ENCODE data around the gene CLMN. TPM values are rescaled to one million over a fixed set of nuclear protein-coding genes. Genes with fewer than 3 reads are reported as not detected.
"Not testable (repeated sequence)": the region's sequence is repeated elsewhere in the genome, so short reads cannot be mapped to it uniquely, and the experiment has no call there.

Gene CLMN
- total RNA-seq, 1 donor from 2014 or later = 1.0 TPM

- Mint-ChIP-seq H3K27me3 (peaks cover 9% of the 10 kb centered on the region), H3K36me3 (ENCODE audit: low read depth) (no peaks in the 10 kb centered on the region), H3K4me3 (no peak overlapping the region), H3K4me1 (no peaks in the 10 kb centered on the region), H3K27ac (no peak overlapping the region), H3K9me3 (peaks cover 3% of the 10 kb centered on the region)
- DNase-seq = no peak
- intact Hi-C loops (cut with micrococcal nuclease) = no loop called here
Observed at GRCh38 chr14:95288672-95289322, 30.9 kb downstream of the CLMN start.

GRCh38 chr14:95287176-95287754 is 32.4 kb downstream of the CLMN start:
- no peak for DNase-seq
- no peaks in the 10 kb centered on the region for H3K36me3 Mint-ChIP-seq (ENCODE audit: low read depth)
- H3K27ac Mint-ChIP-seq = no peak overlapping the region
- no peaks in the 10 kb centered on the region for H3K4me1 Mint-ChIP-seq
- intact Hi-C loops (cut with micrococcal nuclease) = no loop called here
- H3K4me3 Mint-ChIP-seq = no peak overlapping the region
- peaks cover 3% of the 10 kb centered on the region for H3K9me3 Mint-ChIP-seq
- peaks cover 8% of the 10 kb centered on the region for H3K27me3 Mint-ChIP-seq

GRCh38 chr14:95286645-95287044 is 33.1 kb downstream of the CLMN start:
- Mint-ChIP-seq H3K27ac (no peak overlapping the region), H3K27me3 (peaks cover 11% of the 10 kb centered on the region), H3K4me3 (no peak overlapping the region), H3K36me3 (ENCODE audit: low read depth) (no peaks in the 10 kb centered on the region), H3K4me1 (no peaks in the 10 kb centered on the region), H3K9me3 (peaks cover 3% of the 10 kb centered on the region)
- intact Hi-C loops (cut with micrococcal nuclease) = no loop called here
- DNase-seq = no peak

GRCh38 chr14:95285566-95285965 is 34.1 kb downstream of the CLMN start:
- Mint-ChIP-seq H3K4me3 (no peak overlapping the region), H3K27me3 (peaks cover 12% of the 10 kb centered on the region), H3K9me3 (peaks cover 3% of the 10 kb centered on the region), H3K27ac (no peak overlapping the region), H3K36me3 (ENCODE audit: low read depth) (no peaks in the 10 kb centered on the region), H3K4me1 (no peaks in the 10 kb centered on the region)
- intact Hi-C loops (cut with micrococcal nuclease) = no loop called here
- DNase-seq = no peak

- H3K4me3 Mint-ChIP-seq; H3K4me1 Mint-ChIP-seq; H3K36me3 Mint-ChIP-seq (ENCODE audit: low read depth); DNase-seq; intact Hi-C loops (cut with micrococcal nuclease); H3K27ac Mint-ChIP-seq; H3K9me3 Mint-ChIP-seq: not testable (repeated sequence)
- H3K27me3 Mint-ChIP-seq = peaks cover 11% of the 10 kb centered on the region
Observed at GRCh38 chr14:95283802-95284201, 35.9 kb downstream of the CLMN start.

GRCh38 chr14:95282986-95283380 is 36.7 kb downstream of the CLMN start:
- H3K9me3 Mint-ChIP-seq; H3K4me3 Mint-ChIP-seq; DNase-seq; H3K4me1 Mint-ChIP-seq; H3K27me3 Mint-ChIP-seq; H3K27ac Mint-ChIP-seq; H3K36me3 Mint-ChIP-seq (ENCODE audit: low read depth); intact Hi-C loops (cut with micrococcal nuclease): not testable (repeated sequence)

- Mint-ChIP-seq H3K4me3 (no peak overlapping the region), H3K9me3 (no peaks in the 10 kb centered on the region), H3K4me1 (no peaks in the 10 kb centered on the region), H3K27ac (no peak overlapping the region), H3K27me3 (peaks cover 6% of the 10 kb centered on the region), H3K36me3 (ENCODE audit: low read depth) (no peaks in the 10 kb centered on the region)
- no peak for DNase-seq
- intact Hi-C loops (cut with micrococcal nuclease) = no loop called here
Observed at GRCh38 chr14:95282354-95282985, 37.2 kb downstream of the CLMN start.

- Mint-ChIP-seq H3K4me3 (no peak overlapping the region), H3K36me3 (ENCODE audit: low read depth) (no peaks in the 10 kb centered on the region), H3K27ac (no peak overlapping the region), H3K4me1 (no peaks in the 10 kb centered on the region), H3K9me3 (no peaks in the 10 kb centered on the region), H3K27me3 (peaks cover 6% of the 10 kb centered on the region)
- DNase-seq = no peak
- intact Hi-C loops (cut with micrococcal nuclease) = no loop called here
Observed at GRCh38 chr14:95281560-95282176, 38.0 kb downstream of the CLMN start.

- Mint-ChIP-seq H3K27me3 (peaks cover 2% of the 10 kb centered on the region), H3K4me3 (no peak overlapping the region), H3K9me3 (peaks cover 1% of the 10 kb centered on the region), H3K27ac (no peak overlapping the region), H3K36me3 (ENCODE audit: low read depth) (no peaks in the 10 kb centered on the region), H3K4me1 (peaks cover 2% of the 10 kb centered on the region)
- DNase-seq = no peak
- intact Hi-C loops (cut with micrococcal nuclease) = no loop called here
Observed at GRCh38 chr14:95275494-95275893, 44.2 kb downstream of the CLMN start.

GRCh38 chr14:95274874-95275273 is 44.8 kb downstream of the CLMN start:
- Mint-ChIP-seq H3K4me1 (peaks cover 2% of the 10 kb centered on the region), H3K4me3 (no peak overlapping the region), H3K9me3 (peaks cover 3% of the 10 kb centered on the region), H3K27ac (no peak overlapping the region), H3K36me3 (ENCODE audit: low read depth) (no peaks in the 10 kb centered on the region), H3K27me3 (peaks cover 2% of the 10 kb centered on the region)
- intact Hi-C loops (cut with micrococcal nuclease) = no loop called here
- DNase-seq = no peak

GRCh38 chr14:95274279-95274678 is 45.4 kb downstream of the CLMN start:
- no peak for DNase-seq
- intact Hi-C loops (cut with micrococcal nuclease) = no loop called here
- no peak overlapping the region for H3K27ac Mint-ChIP-seq
- peaks cover 3% of the 10 kb centered on the region for H3K9me3 Mint-ChIP-seq
- no peaks in the 10 kb centered on the region for H3K36me3 Mint-ChIP-seq (ENCODE audit: low read depth)
- peaks cover 2% of the 10 kb centered on the region for H3K4me1 Mint-ChIP-seq
- no peaks in the 10 kb centered on the region for H3K27me3 Mint-ChIP-seq
- H3K4me3 Mint-ChIP-seq = no peak overlapping the region

- Mint-ChIP-seq H3K27me3 (no peaks in the 10 kb centered on the region), H3K4me3 (no peak overlapping the region), H3K27ac (no peak overlapping the region), H3K9me3 (peaks cover 3% of the 10 kb centered on the region), H3K36me3 (ENCODE audit: low read depth) (no peaks in the 10 kb centered on the region), H3K4me1 (peaks cover 2% of the 10 kb centered on the region)
- DNase-seq = no peak
- intact Hi-C loops (cut with micrococcal nuclease) = no loop called here
Observed at GRCh38 chr14:95273001-95273978, 46.4 kb downstream of the CLMN start.

- intact Hi-C loops (cut with micrococcal nuclease) = no loop called here
- peaks cover 10% of the 10 kb centered on the region for H3K4me1 Mint-ChIP-seq
- no peak overlapping the region for H3K27ac Mint-ChIP-seq
- no peak for DNase-seq
- H3K27me3 Mint-ChIP-seq = no peaks in the 10 kb centered on the region
- peaks cover 12% of the 10 kb centered on the region for H3K9me3 Mint-ChIP-seq
- H3K4me3 Mint-ChIP-seq = no peak overlapping the region
- no peaks in the 10 kb centered on the region for H3K36me3 Mint-ChIP-seq (ENCODE audit: low read depth)
Observed at GRCh38 chr14:95272057-95272456, 47.7 kb downstream of the CLMN start.

Data from activated CD4-positive, alpha-beta T cell treated with anti-CD3 and anti-CD28 coated beads, Interleukin-2, amount 10 ng/mL, durations not matched to agents 24 days and 14 days (primary cell).